SK-N-SH (cell line): ENCODE measurements around the gene CLIC3.

Experiments used
- TEAD4 ChIP-seq: IDR thresholded peaks from 2 replicates; pipeline ENCODE4 v1.4.0; 2012; ENCODE audit warnings: mild to moderate bottlenecking, borderline replicate concordance; ENCODE audit not compliant: insufficient read depth
- TF ChIP-seq, protein P1 (sequence below): fragments of 200-600 bp; sonication (generic); IDR thresholded peaks from 2 replicates; pipeline ENCODE4 v1.6.1; 2017; ENCODE audit warnings: antibody characterized with exemption, mild to moderate bottlenecking, moderate library complexity

DNA sequence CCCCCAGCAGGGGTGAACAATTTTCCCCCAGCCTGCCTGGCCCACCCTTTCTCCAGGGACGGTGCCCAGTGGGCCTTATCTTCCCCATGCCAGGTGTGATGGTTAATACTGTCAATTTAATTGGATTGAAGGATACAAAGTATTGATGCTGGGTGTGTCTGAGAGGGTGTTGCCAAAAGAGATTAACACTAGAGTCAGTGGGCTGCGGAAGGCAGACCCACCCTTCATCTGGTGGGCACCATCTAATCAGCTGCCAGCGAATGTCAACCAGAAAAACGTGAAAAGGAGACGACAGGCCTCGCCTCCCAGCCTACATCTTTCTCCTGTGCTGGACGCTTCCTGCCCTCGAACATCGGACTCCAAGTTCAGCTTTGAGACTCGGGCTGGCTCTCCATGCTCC lies 41.1 kb upstream of the CLIC3 start:
- TF ChIP-seq, protein P1, sequence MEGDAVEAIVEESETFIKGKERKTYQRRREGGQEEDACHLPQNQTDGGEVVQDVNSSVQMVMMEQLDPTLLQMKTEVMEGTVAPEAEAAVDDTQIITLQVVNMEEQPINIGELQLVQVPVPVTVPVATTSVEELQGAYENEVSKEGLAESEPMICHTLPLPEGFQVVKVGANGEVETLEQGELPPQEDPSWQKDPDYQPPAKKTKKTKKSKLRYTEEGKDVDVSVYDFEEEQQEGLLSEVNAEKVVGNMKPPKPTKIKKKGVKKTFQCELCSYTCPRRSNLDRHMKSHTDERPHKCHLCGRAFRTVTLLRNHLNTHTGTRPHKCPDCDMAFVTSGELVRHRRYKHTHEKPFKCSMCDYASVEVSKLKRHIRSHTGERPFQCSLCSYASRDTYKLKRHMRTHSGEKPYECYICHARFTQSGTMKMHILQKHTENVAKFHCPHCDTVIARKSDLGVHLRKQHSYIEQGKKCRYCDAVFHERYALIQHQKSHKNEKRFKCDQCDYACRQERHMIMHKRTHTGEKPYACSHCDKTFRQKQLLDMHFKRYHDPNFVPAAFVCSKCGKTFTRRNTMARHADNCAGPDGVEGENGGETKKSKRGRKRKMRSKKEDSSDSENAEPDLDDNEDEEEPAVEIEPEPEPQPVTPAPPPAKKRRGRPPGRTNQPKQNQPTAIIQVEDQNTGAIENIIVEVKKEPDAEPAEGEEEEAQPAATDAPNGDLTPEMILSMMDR = no peak
- TF ChIP-seq TEAD4 = no peak
